Panc1 (cell line): ENCODE measurements around the gene TAS2R60. TPM values are rescaled to one million over a fixed set of nuclear protein-coding genes. Genes with fewer than 3 reads are reported as not detected.

Source experiments
- ATAC-seq: fragments of 200-7000 bp; cut with Tn5 transposase; 2 replicates; pipeline ENCODE4 v1.9.1; 2020; ENCODE audit warnings: mild to moderate bottlenecking, moderate library complexity
- BruUV-seq: library from RNA; stranded (reverse); fragments of 400-500 nt; replicated peaks from 2 replicates; lab custom pipeline; 2021; lab: Mats Ljungman, UMichigan
- CTCF ChIA-PET: fragments of 300-600 bp; sonication (Branson Sonifier 250); formaldehyde crosslinking; loops from one replicate; lab custom pipeline; 2022; ENCODE audit warnings: antibody characterized with exemption; lab: Charles Lee
- POLR2A ChIA-PET: fragments of 300-600 bp; sonication (Branson Sonifier 250); formaldehyde crosslinking; loops from one replicate; lab custom pipeline; 2022; ENCODE audit warnings: antibody characterized with exemption; lab: Charles Lee
- DNase-seq: peaks from one replicate; pipeline ENCODE4 v3.0.0-alpha.2; 2010; ENCODE audit warnings: low read depth, low spot score
- H3K27ac ChIP-seq: 2 replicates; pipeline ENCODE4 v1.5.1; 2011; ENCODE audit warnings: mild to moderate bottlenecking, low read length, inconsistent platforms
- H3K27me3 ChIP-seq: fragments of 200-500 bp; sonication (Bioruptor generic); 2 replicates; pipeline ENCODE4 v1.6.0; 2014; ENCODE audit warnings: low read length, inconsistent platforms; ENCODE audit not compliant: control insufficient read depth, insufficient read depth
- H3K36me3 ChIP-seq: fragments of 200-500 bp; sonication (Bioruptor generic); 2 replicates; pipeline ENCODE4 v1.5.1; 2014; ENCODE audit warnings: inconsistent platforms, mild to moderate bottlenecking, low read length, moderate library complexity; ENCODE audit not compliant: control insufficient read depth, insufficient read depth
- H3K4me1 ChIP-seq: 2 replicates; pipeline ENCODE4 v1.5.1; 2011; ENCODE audit warnings: inconsistent platforms, mild to moderate bottlenecking, low read length, moderate library complexity; ENCODE audit not compliant: control insufficient read depth, insufficient read depth
- H3K4me3 ChIP-seq, 2 experiments: 2 replicates each; pipeline ENCODE4 v1.5.1; 2011 to 2012; ENCODE audit warnings: low read depth in 2 of 2, low read length in 2 of 2, mild to moderate bottlenecking in 2 of 2, inconsistent platforms in 1 of 2, moderate library complexity in 1 of 2
- H3K9me3 ChIP-seq: fragments of 200-500 bp; sonication (Bioruptor generic); 2 replicates; pipeline ENCODE4 v1.5.1; 2014; ENCODE audit warnings: low read depth, mild to moderate bottlenecking, inconsistent platforms, low read length, moderate library complexity; ENCODE audit not compliant: control insufficient read depth, insufficient read depth
- POLR2AphosphoS5 ChIP-seq: IDR thresholded peaks from 2 replicates; pipeline ENCODE4 v1.6.1; 2012; ENCODE audit warnings: mild to moderate bottlenecking, low read depth, low read length, moderate library complexity
- SIN3A ChIP-seq: IDR thresholded peaks from 2 replicates; pipeline ENCODE4 v1.6.1; 2012; ENCODE audit warnings: low read depth, mild to moderate bottlenecking, low read length, moderate library complexity, borderline replicate concordance; ENCODE audit not compliant: insufficient read depth
- TCF7L2 ChIP-seq: IDR thresholded peaks from 2 replicates; pipeline ENCODE4 v1.6.1; 2011; ENCODE audit warnings: mild to moderate bottlenecking, low read depth, low read length, inconsistent platforms
- in situ Hi-C: cut with HindIII; loops from 2 replicates; pipeline ENCODE4 v1.10.0; 2016; ENCODE audit warnings: low sequenced_read_pairs, low pct_unique_long_range_greater_than_20kb
- intact Hi-C: fragments of 100-400 bp; cut with micrococcal nuclease; formaldehyde crosslinking; loops from one replicate; pipeline ENCODE4 v1.10.0; 2022; ENCODE audit not compliant: unreplicated experiment
- total RNA-seq: library from RNA; stranded (reverse); gene quantifications from one replicate; pipeline ENCODE4 v1.2.1, GENCODE V29; 2021; ENCODE audit not compliant: unreplicated experiment
- TF ChIP-seq, protein P1 (sequence below), 2 experiments: IDR thresholded peaks; 2 replicates each; pipeline ENCODE4 v1.6.1; 2011 to 2012; ENCODE audit warnings: low read depth in 2 of 2, control low read depth in 1 of 2, low read length in 1 of 2, mild to moderate bottlenecking in 1 of 2, moderate library complexity in 1 of 2; ENCODE audit not compliant: insufficient read depth in 1 of 2
- TF ChIP-seq, protein P2 (sequence below): fragments of 450-650 bp; IDR thresholded peaks from 2 replicates; pipeline ENCODE4 v1.5.1; 2017; ENCODE audit warnings: mild to moderate bottlenecking

Gene TAS2R60
- total RNA-seq, 1 experiment from 2014 or later, result not detected

- CTCF ChIA-PET, result no interaction called here
- POLR2A ChIA-PET, result no interaction called here
- TF ChIP-seq POLR2AphosphoS5, result no peak
- in situ Hi-C loops (no loop called here), intact Hi-C loops (no loop called here)
- no TSS peak for BruUV-seq
- H3K27me3 ChIP-seq, result no peaks in the 10 kb centered on the region
- no peak for ATAC-seq
- no peak overlapping the region for H3K27ac ChIP-seq
- no peak for DNase-seq
- no peaks in the 10 kb centered on the region for H3K36me3 ChIP-seq
- H3K4me3 ChIP-seq, result no peak overlapping the region
- no peaks in the 10 kb centered on the region for H3K9me3 ChIP-seq
- no peaks in the 10 kb centered on the region for H3K4me1 ChIP-seq
Observed at GRCh38 chr7:143459359-143459758, 16.1 kb downstream of the TAS2R60 start.

- H3K27me3 ChIP-seq, result no peaks in the 10 kb centered on the region
- in situ Hi-C loops (no loop called here), intact Hi-C loops (no loop called here)
- ChIA-PET POLR2A (no interaction called here), CTCF (no interaction called here)
- BruUV-seq, result no TSS peak
- H3K4me3 ChIP-seq, result no peak overlapping the region
- H3K4me1 ChIP-seq, result no peaks in the 10 kb centered on the region
- no peaks in the 10 kb centered on the region for H3K36me3 ChIP-seq
- ATAC-seq (no peak), DNase-seq (no peak)
- no peaks in the 10 kb centered on the region for H3K9me3 ChIP-seq
- H3K27ac ChIP-seq, result no peak overlapping the region
- TF ChIP-seq, protein P1, sequence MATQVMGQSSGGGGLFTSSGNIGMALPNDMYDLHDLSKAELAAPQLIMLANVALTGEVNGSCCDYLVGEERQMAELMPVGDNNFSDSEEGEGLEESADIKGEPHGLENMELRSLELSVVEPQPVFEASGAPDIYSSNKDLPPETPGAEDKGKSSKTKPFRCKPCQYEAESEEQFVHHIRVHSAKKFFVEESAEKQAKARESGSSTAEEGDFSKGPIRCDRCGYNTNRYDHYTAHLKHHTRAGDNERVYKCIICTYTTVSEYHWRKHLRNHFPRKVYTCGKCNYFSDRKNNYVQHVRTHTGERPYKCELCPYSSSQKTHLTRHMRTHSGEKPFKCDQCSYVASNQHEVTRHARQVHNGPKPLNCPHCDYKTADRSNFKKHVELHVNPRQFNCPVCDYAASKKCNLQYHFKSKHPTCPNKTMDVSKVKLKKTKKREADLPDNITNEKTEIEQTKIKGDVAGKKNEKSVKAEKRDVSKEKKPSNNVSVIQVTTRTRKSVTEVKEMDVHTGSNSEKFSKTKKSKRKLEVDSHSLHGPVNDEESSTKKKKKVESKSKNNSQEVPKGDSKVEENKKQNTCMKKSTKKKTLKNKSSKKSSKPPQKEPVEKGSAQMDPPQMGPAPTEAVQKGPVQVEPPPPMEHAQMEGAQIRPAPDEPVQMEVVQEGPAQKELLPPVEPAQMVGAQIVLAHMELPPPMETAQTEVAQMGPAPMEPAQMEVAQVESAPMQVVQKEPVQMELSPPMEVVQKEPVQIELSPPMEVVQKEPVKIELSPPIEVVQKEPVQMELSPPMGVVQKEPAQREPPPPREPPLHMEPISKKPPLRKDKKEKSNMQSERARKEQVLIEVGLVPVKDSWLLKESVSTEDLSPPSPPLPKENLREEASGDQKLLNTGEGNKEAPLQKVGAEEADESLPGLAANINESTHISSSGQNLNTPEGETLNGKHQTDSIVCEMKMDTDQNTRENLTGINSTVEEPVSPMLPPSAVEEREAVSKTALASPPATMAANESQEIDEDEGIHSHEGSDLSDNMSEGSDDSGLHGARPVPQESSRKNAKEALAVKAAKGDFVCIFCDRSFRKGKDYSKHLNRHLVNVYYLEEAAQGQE (IDR thresholded peaks at IDR 0.05; ENCODE audit: insufficient read depth in 1 of 2, low read depth in 2 of 2, low read length in 1 of 2), result no peak
- TF ChIP-seq SIN3A (no peak), POLR2AphosphoS5 (no peak), TCF7L2 (no peak)
- TF ChIP-seq, protein P2, sequence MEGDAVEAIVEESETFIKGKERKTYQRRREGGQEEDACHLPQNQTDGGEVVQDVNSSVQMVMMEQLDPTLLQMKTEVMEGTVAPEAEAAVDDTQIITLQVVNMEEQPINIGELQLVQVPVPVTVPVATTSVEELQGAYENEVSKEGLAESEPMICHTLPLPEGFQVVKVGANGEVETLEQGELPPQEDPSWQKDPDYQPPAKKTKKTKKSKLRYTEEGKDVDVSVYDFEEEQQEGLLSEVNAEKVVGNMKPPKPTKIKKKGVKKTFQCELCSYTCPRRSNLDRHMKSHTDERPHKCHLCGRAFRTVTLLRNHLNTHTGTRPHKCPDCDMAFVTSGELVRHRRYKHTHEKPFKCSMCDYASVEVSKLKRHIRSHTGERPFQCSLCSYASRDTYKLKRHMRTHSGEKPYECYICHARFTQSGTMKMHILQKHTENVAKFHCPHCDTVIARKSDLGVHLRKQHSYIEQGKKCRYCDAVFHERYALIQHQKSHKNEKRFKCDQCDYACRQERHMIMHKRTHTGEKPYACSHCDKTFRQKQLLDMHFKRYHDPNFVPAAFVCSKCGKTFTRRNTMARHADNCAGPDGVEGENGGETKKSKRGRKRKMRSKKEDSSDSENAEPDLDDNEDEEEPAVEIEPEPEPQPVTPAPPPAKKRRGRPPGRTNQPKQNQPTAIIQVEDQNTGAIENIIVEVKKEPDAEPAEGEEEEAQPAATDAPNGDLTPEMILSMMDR, result no peak
Observed at GRCh38 chr7:143460271-143460979, 17.2 kb downstream of the TAS2R60 start.

- Histone ChIP-seq H3K27ac (no peak overlapping the region), H3K4me1 (no peaks in the 10 kb centered on the region), H3K27me3 (no peaks in the 10 kb centered on the region), H3K4me3 (no peak overlapping the region), H3K36me3 (no peaks in the 10 kb centered on the region), H3K9me3 (no peaks in the 10 kb centered on the region)
- BruUV-seq, result no TSS peak
- ChIA-PET CTCF (no interaction called here), POLR2A (no interaction called here)
- ATAC-seq (no peak), DNase-seq (no peak)
- no peak for TF ChIP-seq TCF7L2
- no peak for TF ChIP-seq SIN3A
- TF ChIP-seq, protein P2, result no peak
- intact Hi-C loops (no loop called here), in situ Hi-C loops (no loop called here)
Observed at GRCh38 chr7:143462045-143462444, 18.8 kb downstream of the TAS2R60 start.
